ENCODE data around the gene WWC2.

WWC2 gene

GRCh38 chr4:183202523-183202922, 103.5 kb downstream of the WWC2 start:
- DNase-seq (ENCODE audit: low spot score): no peak

GRCh38 chr4:183204793-183205192, 105.7 kb downstream of the WWC2 start:
- no peak for DNase-seq (ENCODE audit: low spot score)

GRCh38 chr4:183205193-183205592, 106.1 kb downstream of the WWC2 start:
- no peak for DNase-seq (ENCODE audit: low spot score)

GRCh38 chr4:183205709-183206108, 106.7 kb downstream of the WWC2 start:
- DNase-seq (ENCODE audit: low spot score): no peak

GRCh38 chr4:183211533-183211932, 112.5 kb downstream of the WWC2 start:
- no peak for DNase-seq (ENCODE audit: low spot score)

GRCh38 chr4:183213996-183214395, 114.9 kb downstream of the WWC2 start:
- no peak for DNase-seq (ENCODE audit: low spot score)

DNA sequence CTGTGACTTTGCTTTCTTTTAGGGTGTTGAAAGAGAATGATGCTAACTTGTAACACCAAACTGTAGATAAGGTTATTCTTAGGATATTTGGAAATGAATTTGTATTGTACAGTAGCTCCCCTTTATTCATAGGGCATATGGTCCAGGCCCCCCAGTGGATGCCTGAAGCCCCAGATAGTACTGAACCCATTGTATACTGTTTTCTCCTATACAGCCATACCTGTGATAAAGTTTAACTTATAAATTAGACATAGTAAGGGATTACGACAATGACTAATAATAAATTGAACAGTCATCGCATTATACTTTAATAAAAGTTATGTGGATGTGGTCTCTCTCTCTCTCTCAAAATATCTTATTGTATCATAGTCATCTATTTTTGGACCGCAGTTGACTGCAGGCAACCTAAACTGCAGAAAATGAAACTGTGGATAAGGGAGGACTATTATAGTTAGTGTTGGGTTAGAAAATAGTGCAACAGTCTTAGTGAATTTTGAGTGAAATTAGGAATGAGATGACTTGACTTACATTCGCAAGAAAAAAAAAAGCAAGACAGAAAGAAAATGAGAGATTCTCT, 115.9 kb downstream of the WWC2 start:
- DNase-seq (ENCODE audit: low spot score): no peak

DNA sequence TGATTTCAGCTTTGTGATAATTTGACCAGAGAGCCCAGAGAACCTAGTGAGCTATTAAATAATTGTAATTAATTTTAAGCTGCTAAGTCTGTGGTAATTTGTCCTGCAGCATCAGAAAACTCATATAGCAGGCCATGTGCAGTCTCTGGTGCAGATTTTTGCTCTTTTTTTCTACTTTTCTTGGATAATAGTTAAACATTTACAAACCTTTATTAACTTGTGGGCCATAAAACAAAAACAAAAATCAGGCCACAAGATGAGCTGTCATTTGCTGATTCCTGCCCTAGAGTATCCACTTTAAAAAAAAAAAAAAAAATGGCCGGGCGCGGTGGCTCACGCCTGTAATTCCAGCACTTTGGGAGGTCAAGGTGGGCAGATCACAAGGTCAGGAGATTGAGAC, 121.2 kb downstream of the WWC2 start:
- DNase-seq (ENCODE audit: low spot score): no peak

- DNase-seq (ENCODE audit: low spot score): no peak
These were observed 124.0 kb downstream of the WWC2 start for GRCh38 chr4:183223053-183223452.

DNA sequence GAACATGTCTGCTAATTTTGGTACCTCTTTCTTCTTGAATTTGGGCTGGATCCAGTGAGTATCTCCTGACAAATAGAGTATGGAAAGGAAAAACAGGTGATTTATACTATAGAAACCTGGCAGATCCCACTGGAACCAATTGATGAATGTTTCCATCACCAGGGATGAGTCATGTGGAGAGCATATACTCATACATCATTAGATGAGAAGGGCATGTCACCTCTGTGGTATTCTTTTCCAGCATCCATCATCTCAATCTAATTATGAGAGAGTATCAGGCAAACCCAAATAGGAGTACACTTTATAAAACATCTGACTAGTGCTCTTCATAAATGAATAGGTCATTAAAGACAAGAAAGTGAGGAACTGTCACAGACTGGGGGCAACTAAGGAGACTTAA, 130.3 kb downstream of the WWC2 start:
- peak; percentile 49 for DNase-seq (ENCODE audit: low spot score)

GRCh38 chr4:183240581-183241321, 141.7 kb downstream of the WWC2 start:
- DNase-seq (ENCODE audit: low spot score): no peak

DNA sequence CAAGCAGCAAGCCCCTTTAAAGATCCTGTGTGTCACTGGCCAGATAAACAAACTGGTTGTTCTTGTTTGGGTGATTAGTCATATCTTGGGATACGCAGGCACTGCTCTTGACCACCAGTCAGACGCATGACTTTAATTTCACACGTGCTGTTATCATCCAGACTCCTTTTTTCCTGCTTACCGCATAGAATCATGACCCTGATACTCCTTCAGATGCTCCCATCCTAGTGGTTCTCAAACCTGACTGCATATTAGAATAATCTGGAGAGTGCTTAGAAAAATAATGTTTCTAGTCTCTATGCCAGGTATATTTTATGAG, 142.2 kb downstream of the WWC2 start:
- no peak for DNase-seq (ENCODE audit: low spot score)

GRCh38 chr4:183241721-183242151, 142.7 kb downstream of the WWC2 start:
- no peak for DNase-seq (ENCODE audit: low spot score)

DNA sequence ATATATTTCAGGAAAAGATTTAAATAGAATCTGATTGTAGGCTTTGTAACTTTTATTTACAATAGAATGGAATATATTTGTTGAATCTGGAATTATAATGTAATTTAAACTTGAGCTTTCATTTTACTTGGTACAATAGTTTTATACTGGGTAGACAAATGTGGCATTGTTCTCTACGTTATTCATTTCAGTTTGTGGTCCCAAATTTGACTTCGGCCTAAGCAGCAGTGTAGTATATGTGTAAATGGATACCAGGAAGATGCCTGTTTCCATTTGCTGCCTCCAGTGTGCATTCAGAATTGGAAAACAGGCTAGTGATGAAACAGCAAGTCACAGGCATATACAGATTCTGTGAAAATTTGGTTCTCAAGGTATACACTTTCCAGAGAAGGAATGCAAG, 143.2 kb downstream of the WWC2 start:
- no peak for DNase-seq (ENCODE audit: low spot score)

GRCh38 chr4:183244019-183244418, 145.0 kb downstream of the WWC2 start:
- no peak for DNase-seq (ENCODE audit: low spot score)

GRCh38 chr4:183244506-183244905, 145.4 kb downstream of the WWC2 start:
- no peak for DNase-seq (ENCODE audit: low spot score)

GRCh38 chr4:183248201-183248600, 149.1 kb downstream of the WWC2 start:
- no peak for DNase-seq (ENCODE audit: low spot score)

DNA sequence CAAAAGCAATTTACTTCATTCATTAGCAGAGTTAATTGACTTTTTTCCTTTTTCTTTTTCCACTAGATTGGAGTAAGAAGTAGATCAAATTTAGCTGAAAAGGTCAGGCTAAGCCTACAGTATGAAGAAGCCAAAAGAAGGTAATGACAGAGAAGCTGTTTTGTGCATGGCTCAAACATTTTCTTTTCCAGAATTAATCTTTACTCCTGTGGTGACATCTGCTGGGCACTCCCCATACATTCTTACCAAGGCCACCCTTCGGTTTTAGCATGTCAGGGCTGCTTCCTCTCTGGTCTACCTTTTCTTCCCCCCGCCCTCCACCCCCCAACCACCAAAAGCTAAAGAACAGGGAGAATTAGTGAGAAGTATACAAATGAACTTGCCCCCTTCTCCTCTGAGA, 150.8 kb downstream of the WWC2 start:
- DNase-seq (ENCODE audit: low spot score): peak; percentile 43

GRCh38 chr4:183250831-183251230, 151.8 kb downstream of the WWC2 start:
- no peak for DNase-seq (ENCODE audit: low spot score)

- DNase-seq (ENCODE audit: low spot score): no peak
These were observed 153.9 kb downstream of the WWC2 start for GRCh38 chr4:183252959-183253358.

- no peak for DNase-seq (ENCODE audit: low spot score)
These were observed 154.4 kb downstream of the WWC2 start for GRCh38 chr4:183253451-183253850.

- DNase-seq (ENCODE audit: low spot score): no peak
These were observed 155.1 kb downstream of the WWC2 start for GRCh38 chr4:183254162-183254561.

DNA sequence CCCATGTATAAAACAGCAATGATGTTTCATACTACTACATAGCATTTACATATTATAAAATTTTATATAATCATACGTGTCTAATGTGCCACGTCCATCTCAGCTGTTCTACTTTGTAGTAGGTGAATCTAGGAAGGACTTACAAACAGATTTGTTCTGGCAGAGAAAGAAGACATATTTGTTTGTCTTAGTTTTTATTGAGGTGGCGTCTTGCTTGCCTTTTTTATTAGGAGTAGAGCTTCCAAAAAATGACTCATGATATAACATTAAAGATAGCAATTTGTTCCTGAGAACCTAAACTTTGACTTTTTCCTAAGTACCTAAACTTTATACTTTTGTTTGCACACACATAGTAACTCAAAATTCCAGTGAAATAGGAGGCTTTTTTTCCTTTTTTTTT, 156.4 kb downstream of the WWC2 start:
- no peak for DNase-seq (ENCODE audit: low spot score)

DNA sequence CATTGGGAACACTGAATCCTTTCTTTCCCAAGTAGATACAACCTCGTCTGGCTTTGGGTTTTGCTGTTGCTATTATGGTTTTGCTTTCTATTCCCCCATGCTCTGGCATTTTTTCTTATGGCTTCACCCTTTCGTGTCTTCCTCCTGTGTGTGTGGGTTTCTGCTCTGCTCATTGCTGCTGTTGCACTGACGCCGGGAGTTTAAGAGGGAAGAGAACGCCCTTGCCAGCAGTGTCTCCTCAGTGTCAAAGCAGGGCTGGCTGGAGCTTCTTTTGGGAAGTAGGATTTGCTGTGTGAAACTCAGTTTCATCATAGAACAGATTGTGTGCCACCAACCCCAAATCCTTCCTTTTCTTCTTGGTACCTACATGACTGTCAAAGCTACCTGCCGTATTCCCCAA, 157.3 kb downstream of the WWC2 start:
- no peak for DNase-seq (ENCODE audit: low spot score)

All from RKO (cell line).